EH (cell line): ENCODE measurements around the gene THYN1.
"Not testable (repeated sequence)": the region's sequence is repeated elsewhere in the genome, so short reads cannot be mapped to it uniquely, and the experiment has no call there.

ENCODE experiments used
- DNase-seq: peaks from one replicate; pipeline ENCODE4 v3.0.0-alpha.2; 2015; ENCODE audit warnings: low read depth

Gene THYN1

DNA sequence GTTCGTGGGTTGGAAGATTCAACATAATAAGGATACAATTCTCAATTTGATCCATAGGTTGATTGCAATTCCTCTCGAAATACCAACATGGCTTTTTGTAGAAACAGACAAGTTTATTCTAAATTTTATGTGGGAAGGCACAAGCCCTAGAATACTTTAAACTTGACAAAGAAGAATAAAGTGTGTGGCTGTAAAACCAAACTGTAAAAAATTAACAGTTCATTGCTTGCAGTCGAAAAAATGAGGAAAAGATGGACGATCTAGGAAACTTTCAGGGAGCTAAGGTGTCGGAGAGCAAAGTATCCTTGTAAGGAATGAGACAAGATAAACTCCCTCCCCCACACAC is 22.0 kb upstream of the THYN1 start:
- no peak for DNase-seq

DNA sequence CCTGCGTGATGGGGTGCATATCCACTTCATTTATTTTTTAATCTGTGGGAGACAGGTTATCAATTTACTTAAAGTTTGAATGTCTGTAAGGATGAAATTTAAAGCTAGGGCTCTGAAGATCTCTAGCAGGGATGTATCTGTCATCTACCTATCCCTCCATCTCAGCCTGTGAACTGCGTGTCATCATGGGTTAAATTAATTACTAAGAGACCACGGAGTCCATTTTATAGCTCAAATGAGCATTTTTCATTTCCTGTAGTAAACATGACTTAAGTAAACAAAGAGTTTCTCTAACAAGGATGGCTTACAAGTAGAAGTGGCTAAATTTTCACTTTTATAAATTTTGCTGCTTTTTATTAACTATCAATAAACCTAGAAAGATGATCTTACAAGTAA is 20.2 kb upstream of the THYN1 start:
- DNase-seq = no peak

DNA sequence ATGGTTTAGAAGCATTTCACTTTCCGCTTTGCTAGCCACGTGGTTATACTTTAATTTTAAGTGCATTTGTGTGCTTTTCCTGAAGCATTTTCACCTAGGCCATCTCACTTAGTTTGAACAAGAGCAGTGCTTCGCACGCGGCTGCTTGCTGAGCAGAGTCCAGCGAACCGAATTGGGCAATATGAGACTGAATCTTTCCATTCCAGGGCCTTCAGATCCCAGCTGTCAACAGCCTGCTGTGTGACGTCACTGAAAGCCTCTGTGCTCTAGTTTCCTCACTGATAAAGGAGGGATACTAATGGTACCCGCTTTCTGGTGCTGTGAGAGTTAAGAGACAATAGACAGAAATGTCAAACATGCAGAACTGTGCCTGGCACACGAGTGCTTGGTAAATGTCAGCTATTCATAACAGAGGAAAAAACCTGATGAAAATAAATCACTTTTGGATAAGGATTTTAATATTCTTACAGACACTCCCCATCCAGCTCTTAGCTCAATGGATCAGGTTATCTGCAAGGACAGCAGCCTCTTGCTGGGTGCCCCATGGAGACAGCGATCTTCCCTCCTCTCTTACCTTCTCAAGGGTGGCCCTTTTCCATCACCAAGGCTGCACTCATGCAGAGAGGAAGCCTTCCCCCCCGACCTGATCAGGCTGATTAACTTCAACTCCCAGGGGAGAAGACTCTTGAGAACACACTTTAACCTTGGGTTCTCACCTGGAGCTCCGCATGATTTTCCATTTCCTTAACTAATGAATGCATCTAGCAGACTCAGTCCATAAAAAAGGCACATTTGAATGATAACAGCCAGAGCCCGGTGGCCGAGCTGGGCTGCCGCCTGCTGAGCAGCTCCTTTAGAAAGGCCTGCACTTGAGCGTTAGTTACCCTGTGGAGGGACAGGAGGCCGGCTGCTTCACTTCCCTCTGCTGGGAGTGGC is 19.5 kb upstream of the THYN1 start:
- DNase-seq = peak; percentile 13

GRCh38 chr11:134271978-134272377 is 18.8 kb upstream of the THYN1 start:
- no peak for DNase-seq

DNA sequence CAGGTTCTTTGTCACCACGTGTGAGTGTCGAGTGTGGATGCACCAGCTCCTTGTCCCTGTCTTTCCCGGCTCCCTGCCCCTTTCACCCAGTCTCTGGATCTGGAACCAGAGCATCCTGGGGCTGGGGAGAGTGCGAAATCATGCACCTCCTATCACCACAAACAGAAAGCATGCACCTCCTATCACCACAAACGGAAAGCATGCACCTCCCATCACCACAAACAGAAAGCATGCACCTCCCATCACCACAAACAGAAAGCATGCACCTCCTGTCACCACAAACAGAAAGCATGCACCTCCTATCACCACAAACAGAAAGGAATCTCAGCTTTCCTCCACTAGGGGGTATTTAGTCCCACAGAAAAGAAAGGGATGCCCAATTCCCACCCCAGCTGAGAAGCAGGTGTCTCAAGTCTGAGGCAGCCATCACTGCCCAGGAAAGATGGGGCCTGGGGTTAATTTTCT is 17.1 kb upstream of the THYN1 start:
- no peak for DNase-seq

GRCh38 chr11:134267966-134268365 is 14.8 kb upstream of the THYN1 start:
- no peak for DNase-seq

DNA sequence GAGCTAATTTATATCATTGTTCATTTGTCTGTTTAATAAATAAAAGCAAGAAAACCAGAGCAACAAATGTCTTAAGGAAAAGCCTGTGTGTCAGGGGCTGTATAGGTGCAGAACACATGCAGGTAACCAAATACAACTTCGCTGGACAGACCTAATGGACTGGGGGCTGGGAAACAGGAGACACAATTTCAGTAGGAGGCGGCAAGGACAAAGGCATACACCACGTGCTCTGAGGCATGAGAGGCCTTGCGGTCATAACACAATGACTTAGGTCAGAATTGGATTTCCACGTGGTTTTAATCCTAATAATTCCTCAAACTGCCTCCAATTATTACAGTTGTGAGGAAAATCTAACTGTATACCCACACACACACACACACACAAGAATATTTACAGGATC is 14.3 kb upstream of the THYN1 start:
- DNase-seq = no peak

GRCh38 chr11:134266841-134267251 is 13.7 kb upstream of the THYN1 start:
- DNase-seq = peak; percentile 80

- peak; percentile 15 for DNase-seq
Observed at GRCh38 chr11:134266440-134266839, 13.3 kb upstream of the THYN1 start.

DNA sequence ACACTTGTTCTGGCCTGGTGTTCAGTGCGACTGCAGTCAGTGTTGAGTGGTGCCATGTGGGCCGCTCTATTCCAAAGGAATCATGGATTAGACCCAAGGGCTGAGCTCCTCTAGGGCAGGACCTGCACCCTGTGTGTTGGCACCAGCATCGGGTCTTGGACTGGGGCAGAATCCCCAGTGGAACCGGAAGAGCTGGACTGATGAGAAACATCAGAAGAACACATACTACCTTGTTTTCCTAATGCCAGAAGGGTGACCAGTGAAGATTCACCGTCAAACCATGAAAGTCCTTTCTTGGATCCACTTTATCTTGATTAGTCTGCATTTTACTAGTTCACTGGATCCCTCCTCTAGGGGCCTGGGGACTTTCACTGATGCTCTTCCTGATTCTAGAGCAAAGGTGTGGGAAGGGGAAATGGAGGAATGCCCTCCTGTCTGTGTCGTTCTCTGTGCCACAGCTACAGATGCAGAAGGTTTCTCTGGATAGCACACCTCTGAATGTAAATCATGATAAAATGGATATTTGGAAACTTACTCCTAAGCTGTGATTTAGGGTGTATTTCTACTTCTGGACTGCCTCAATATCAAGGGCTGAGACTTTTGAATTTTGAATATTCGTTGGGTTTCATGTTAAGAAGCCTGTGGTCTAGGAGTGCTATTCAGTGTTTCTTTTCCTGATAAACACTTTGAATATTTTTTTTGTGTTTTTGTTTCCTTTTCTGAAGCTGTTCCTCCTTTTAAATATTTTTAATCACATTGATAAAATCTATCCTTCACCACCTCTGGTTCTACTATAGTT is 12.0 kb upstream of the THYN1 start:
- no peak for DNase-seq

DNA sequence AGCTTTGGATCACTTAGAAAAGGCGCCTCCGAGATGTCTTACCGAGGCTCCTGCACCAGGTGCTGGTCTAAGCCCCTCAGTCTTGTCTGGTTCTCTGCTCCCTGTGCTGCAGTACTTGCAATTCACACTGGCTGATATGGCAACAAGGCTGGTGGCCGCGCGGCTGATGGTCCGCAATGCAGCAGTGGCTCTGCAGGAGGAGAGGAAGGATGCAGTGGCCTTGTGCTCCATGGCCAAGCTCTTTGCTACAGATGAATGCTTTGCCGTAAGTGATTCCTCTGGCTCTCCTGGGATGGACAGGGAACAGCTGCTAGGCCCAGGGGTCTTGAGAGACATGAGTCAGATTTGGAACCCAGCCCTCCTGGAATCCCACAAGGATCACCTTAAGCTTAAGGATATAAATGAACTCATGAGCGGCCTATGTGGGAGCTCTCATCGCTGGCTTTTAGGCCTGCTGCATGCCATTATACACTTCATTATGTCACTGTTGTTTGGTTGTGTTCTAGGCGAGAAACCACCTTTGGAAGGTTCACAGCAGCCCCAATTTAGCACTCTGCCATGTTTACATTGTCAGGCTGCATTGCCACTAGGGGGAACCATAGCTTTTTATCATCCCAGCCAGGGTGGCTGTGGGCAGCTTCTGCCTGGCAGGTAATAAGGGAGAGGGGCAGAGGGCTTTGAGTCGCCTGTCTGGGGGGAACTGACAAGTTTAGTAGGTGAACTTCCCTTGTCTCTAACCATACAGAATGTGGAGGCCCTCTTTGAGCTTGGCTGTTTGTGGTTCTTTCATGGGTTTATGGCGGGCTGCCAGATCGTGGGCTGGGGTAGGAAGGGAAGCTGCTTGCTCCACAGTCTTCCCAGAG is 8.7 kb upstream of the THYN1 start:
- DNase-seq = peak; percentile 19

GRCh38 chr11:134260983-134261382 is 7.8 kb upstream of the THYN1 start:
- DNase-seq = no peak

DNA sequence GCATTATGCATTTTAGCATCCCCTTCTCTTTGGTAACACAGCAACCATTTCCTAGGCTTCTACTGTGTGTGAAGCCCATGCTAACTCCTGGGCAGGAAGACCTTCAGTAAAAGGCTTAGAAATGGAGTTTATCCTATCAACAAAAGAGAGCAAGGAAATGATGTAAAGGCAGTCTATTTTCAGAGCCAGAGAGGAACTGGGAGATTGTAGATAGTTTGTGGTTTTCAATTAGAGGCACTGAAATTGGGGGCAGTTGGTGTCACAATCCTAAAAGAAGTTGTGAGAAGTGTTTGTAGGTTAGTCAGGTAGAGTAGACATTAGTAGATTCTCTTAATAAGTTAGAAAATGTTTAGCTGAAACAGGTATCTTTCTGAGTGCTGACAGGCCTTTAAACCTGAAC is 7.4 kb upstream of the THYN1 start:
- DNase-seq = no peak

- DNase-seq = no peak
Observed at GRCh38 chr11:134258577-134258976, 5.4 kb upstream of the THYN1 start.

DNA sequence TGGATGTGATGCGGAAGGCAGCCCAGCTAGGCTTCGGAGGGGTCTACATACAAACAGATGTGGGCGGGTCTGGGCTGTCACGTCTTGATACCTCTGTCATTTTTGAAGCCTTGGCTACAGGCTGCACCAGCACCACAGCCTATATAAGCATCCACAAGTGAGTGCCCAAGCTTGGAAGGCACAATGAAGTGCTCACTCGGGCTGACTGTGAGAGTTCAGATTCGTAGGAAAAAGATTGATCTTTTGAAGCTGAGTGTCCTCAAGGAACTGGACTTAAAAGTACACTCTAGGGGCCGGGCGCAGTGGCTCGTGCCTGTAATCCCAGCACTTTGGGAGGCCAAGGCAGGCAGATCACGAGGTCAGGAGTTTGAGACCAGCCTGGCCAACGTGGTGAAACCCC is 3.9 kb upstream of the THYN1 start:
- no peak for DNase-seq

DNA sequence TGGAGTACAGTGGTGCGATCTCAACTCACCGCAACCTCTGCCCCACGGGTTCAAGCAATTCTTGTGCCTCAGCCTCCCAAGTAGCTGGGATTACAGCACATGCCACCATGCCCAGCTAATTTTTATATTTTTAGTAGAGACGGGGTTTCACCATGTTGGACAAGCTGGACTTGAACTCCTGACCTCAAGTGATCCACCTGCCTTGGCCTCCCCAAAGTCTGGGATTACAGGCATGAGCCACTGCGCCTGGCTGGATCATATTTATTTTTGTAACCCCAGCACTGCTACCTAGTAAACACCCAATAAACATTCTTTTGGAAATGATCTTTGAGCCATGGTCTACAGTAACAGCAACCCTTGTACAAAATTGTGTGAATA is 2.0 kb upstream of the THYN1 start:
- not testable (repeated sequence) for DNase-seq

- no peak for DNase-seq
Observed at GRCh38 chr11:134254433-134255183, 1.5 kb upstream of the THYN1 start.

DNA sequence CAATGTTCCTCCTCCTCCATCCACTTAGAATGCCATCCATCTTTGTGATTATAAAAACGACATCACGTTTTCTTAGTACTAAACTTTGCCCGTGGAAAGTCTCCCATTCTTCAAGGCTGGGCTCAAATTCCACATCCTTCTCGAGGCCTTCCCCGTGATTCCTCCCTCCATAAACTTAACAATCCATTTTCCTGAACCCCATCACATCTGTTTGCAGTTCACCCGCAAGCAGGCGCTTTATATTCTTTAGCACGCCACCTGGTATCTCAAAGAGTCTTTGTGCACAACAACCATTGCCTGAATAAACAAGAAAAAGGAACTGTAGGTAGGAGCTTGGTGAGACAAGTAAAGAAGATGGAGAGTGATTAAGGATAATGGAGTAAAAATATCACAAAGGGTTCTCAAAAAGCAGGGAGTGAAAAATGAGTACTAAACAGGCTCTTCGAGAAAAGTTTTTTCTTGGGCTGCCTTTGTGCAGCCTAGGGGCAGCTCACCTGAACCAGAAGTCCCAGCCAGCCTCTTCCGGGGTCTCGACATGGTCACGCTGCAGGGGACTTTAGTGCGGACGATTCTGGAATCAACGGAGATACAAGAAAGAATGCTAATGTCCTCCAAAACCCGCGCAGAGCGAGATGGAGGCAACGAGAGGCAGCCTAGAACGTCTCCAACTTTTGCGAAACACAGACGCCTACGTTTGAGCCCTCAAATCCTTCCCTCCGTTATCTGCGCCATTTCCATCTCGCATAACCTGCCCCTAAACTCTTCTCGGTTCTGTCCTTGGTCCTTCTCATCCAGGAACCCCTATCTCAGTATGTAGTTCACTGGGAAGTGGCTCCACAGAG is 585 bp downstream of the THYN1 start:
- no peak for DNase-seq

DNA sequence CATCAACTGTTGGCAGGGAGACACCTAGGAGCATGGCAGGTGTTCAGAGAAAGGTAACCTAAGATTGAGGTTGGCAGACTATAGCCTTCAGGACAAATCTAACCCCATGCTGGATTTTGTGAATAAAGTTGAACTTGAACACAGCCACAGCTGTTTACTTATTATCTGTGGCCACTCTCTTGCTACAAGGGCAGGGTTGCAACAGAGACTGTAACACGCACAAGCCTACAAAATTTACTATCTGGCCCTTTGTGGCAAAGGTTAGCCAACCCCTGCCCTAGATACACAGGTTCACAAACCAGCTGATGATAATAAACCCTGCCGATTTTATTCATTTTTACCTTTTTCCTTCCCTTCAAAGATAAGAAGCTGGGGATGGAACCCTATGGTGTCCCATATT is 2.5 kb downstream of the THYN1 start:
- DNase-seq = no peak

- no peak for DNase-seq
Observed at GRCh38 chr11:134250246-134250645, 2.9 kb downstream of the THYN1 start.
